ENCODE results near the gene CD244.

The CD244 gene

GRCh38 chr1:160797861-160798273 is 64.8 kb downstream of the CD244 start:
- Histone ChIP-seq H3K4me3 (IDR thresholded peaks at IDR 0.05; ENCODE audit: insufficient read depth, low read depth, low read length) (no peak overlapping the region), H3K9ac (no peak overlapping the region; the same call in 1 of the 2 replicates), H3K36me3 (ENCODE audit: insufficient read depth) (no peaks in the 10 kb centered on the region), H3K79me2 (ENCODE audit: insufficient read depth, low read depth) (no peaks in the 10 kb centered on the region; the same call in 1 of the 2 replicates), H3K4me1 (ENCODE audit: low read depth, poor library complexity, severe bottlenecking) (peaks cover 86% of the 10 kb centered on the region), H4K20me1 (ENCODE audit: insufficient read depth) (no peaks in the 10 kb centered on the region), H3K4me2 (peak overlapping the region; percentile 37), H2AFZ (ENCODE audit: low read depth) (no peak overlapping the region), H3K27ac (no peak overlapping the region; the same call in 1 of the 2 replicates), H3K27me3 (ENCODE audit: insufficient read depth, low read depth) (no peaks in the 10 kb centered on the region)
- no peak for TF ChIP-seq CTCF (conservative IDR thresholded peaks at IDR 0.05; ENCODE audit: low read depth, low read length)

GRCh38 chr1:160797271-160797709 is 65.4 kb downstream of the CD244 start:
- Histone ChIP-seq H3K4me3 (IDR thresholded peaks at IDR 0.05; ENCODE audit: insufficient read depth, low read depth, low read length) (no peak overlapping the region), H3K4me2 (peak overlapping the region; percentile 37)

GRCh38 chr1:160795951-160796383 is 66.7 kb downstream of the CD244 start, which contains the start of gene LY9:
LY9 (plus strand) TSS chr1:160796174; CDS start chr1:160796188, 14 bp downstream.
- Histone ChIP-seq H3K27me3 (ENCODE audit: insufficient read depth, low read depth) (no peaks in the 10 kb centered on the region), H4K20me1 (ENCODE audit: insufficient read depth) (no peaks in the 10 kb centered on the region), H2AFZ (ENCODE audit: low read depth) (peak within 1 kb of the TSS; percentile 46), H3K4me2 (peak within 1 kb of the TSS; percentile 37), H3K4me3 (IDR thresholded peaks at IDR 0.05; ENCODE audit: insufficient read depth, low read depth, low read length) (peak within 1 kb of the TSS; percentile 89), H3K36me3 (ENCODE audit: insufficient read depth) (no peaks in the 10 kb centered on the region), H3K27ac (peak within 1 kb of the TSS; percentile 60), H3K9ac (peak within 1 kb of the TSS; percentile 40), H3K79me2 (ENCODE audit: insufficient read depth, low read depth) (no peaks in the 10 kb centered on the region), H3K4me1 (ENCODE audit: low read depth, poor library complexity, severe bottlenecking) (peaks cover 79% of the 10 kb centered on the region)
- no peak for TF ChIP-seq CTCF (conservative IDR thresholded peaks at IDR 0.05; ENCODE audit: low read depth, low read length)

More at GRCh38 chr1:160797271-160797709, 65.4 kb downstream of the CD244 start:
- Histone ChIP-seq H2AFZ (ENCODE audit: low read depth) (peak overlapping the region; percentile 1; the same call in 1 of the 2 replicates), H3K9ac (no peak overlapping the region), H3K27me3 (ENCODE audit: insufficient read depth, low read depth) (no peaks in the 10 kb centered on the region), H4K20me1 (ENCODE audit: insufficient read depth) (no peaks in the 10 kb centered on the region), H3K79me2 (ENCODE audit: insufficient read depth, low read depth) (no peaks in the 10 kb centered on the region; the same call in 1 of the 2 replicates), H3K36me3 (ENCODE audit: insufficient read depth) (no peaks in the 10 kb centered on the region), H3K4me1 (ENCODE audit: low read depth, poor library complexity, severe bottlenecking) (peaks cover 86% of the 10 kb centered on the region), H3K27ac (peak overlapping the region; percentile 60; the same call in 1 of the 2 replicates)
- no peak for TF ChIP-seq CTCF (conservative IDR thresholded peaks at IDR 0.05; ENCODE audit: low read depth, low read length)

GRCh38 chr1:160794376-160794775 is 68.3 kb downstream of the CD244 start:
- Histone ChIP-seq H3K4me2 (no peak overlapping the region), H3K27ac (no peak overlapping the region), H2AFZ (ENCODE audit: low read depth) (no peak overlapping the region), H3K4me3 (IDR thresholded peaks at IDR 0.05; ENCODE audit: insufficient read depth, low read depth, low read length) (no peak overlapping the region), H3K79me2 (ENCODE audit: insufficient read depth, low read depth) (no peaks in the 10 kb centered on the region), H3K9ac (no peak overlapping the region), H3K27me3 (ENCODE audit: insufficient read depth, low read depth) (no peaks in the 10 kb centered on the region), H3K36me3 (ENCODE audit: insufficient read depth) (no peaks in the 10 kb centered on the region), H3K4me1 (ENCODE audit: low read depth, poor library complexity, severe bottlenecking) (peaks cover 63% of the 10 kb centered on the region), H4K20me1 (ENCODE audit: insufficient read depth) (no peaks in the 10 kb centered on the region)
- no peak for TF ChIP-seq CTCF (conservative IDR thresholded peaks at IDR 0.05; ENCODE audit: low read depth, low read length)

All from KMS-11 (cell line).